ENCODE data around the gene WEE2. TPM values are rescaled to one million over a fixed set of nuclear protein-coding genes. Genes with fewer than 3 reads are reported as not detected.

Gene WEE2
- total and polyA plus RNA-seq, 9 of the 15 experiments (the other 6 are each of a cell fraction or from before 2014, with no cell fraction given) = not detected

DNA sequence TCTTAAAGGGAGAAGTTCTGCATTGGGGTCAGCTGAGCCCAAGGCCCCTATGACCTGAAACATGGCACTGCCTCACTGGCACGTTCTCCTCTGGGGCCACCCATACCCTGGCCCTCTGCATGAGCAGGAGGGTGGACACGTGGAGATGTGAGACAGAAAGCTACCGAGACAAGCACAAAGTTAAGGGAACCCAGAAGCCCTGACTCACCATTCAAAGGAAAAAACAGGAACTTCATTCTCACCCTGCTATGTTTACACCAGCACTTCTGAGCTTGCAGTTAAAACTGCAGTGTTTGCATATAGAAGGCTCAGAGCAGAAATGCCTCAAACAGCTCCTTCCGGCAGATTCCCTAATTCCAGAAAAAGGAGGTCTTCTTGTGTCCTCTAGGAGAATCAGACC, 47.9 kb upstream of the WEE2 start (continued):
- TF ChIP-seq CTCFL (IDR thresholded peaks at IDR 0.05; ENCODE audit: borderline replicate concordance, insufficient read depth, low read depth, low read length, poor library complexity, severe bottlenecking) = no peak
- TF ChIP-seq SMARCB1 (IDR thresholded peaks at IDR 0.05; ENCODE audit: insufficient read length, low read depth) = no peak
- TF ChIP-seq NCOA1 (IDR thresholded peaks at IDR 0.05; ENCODE audit: low read depth) = no peak
- peak; percentile 26; the same call in 1 of the 2 replicates for TF ChIP-seq MAFF (IDR thresholded peaks at IDR 0.05; ENCODE audit: low read length)
- TF ChIP-seq, protein P1, sequence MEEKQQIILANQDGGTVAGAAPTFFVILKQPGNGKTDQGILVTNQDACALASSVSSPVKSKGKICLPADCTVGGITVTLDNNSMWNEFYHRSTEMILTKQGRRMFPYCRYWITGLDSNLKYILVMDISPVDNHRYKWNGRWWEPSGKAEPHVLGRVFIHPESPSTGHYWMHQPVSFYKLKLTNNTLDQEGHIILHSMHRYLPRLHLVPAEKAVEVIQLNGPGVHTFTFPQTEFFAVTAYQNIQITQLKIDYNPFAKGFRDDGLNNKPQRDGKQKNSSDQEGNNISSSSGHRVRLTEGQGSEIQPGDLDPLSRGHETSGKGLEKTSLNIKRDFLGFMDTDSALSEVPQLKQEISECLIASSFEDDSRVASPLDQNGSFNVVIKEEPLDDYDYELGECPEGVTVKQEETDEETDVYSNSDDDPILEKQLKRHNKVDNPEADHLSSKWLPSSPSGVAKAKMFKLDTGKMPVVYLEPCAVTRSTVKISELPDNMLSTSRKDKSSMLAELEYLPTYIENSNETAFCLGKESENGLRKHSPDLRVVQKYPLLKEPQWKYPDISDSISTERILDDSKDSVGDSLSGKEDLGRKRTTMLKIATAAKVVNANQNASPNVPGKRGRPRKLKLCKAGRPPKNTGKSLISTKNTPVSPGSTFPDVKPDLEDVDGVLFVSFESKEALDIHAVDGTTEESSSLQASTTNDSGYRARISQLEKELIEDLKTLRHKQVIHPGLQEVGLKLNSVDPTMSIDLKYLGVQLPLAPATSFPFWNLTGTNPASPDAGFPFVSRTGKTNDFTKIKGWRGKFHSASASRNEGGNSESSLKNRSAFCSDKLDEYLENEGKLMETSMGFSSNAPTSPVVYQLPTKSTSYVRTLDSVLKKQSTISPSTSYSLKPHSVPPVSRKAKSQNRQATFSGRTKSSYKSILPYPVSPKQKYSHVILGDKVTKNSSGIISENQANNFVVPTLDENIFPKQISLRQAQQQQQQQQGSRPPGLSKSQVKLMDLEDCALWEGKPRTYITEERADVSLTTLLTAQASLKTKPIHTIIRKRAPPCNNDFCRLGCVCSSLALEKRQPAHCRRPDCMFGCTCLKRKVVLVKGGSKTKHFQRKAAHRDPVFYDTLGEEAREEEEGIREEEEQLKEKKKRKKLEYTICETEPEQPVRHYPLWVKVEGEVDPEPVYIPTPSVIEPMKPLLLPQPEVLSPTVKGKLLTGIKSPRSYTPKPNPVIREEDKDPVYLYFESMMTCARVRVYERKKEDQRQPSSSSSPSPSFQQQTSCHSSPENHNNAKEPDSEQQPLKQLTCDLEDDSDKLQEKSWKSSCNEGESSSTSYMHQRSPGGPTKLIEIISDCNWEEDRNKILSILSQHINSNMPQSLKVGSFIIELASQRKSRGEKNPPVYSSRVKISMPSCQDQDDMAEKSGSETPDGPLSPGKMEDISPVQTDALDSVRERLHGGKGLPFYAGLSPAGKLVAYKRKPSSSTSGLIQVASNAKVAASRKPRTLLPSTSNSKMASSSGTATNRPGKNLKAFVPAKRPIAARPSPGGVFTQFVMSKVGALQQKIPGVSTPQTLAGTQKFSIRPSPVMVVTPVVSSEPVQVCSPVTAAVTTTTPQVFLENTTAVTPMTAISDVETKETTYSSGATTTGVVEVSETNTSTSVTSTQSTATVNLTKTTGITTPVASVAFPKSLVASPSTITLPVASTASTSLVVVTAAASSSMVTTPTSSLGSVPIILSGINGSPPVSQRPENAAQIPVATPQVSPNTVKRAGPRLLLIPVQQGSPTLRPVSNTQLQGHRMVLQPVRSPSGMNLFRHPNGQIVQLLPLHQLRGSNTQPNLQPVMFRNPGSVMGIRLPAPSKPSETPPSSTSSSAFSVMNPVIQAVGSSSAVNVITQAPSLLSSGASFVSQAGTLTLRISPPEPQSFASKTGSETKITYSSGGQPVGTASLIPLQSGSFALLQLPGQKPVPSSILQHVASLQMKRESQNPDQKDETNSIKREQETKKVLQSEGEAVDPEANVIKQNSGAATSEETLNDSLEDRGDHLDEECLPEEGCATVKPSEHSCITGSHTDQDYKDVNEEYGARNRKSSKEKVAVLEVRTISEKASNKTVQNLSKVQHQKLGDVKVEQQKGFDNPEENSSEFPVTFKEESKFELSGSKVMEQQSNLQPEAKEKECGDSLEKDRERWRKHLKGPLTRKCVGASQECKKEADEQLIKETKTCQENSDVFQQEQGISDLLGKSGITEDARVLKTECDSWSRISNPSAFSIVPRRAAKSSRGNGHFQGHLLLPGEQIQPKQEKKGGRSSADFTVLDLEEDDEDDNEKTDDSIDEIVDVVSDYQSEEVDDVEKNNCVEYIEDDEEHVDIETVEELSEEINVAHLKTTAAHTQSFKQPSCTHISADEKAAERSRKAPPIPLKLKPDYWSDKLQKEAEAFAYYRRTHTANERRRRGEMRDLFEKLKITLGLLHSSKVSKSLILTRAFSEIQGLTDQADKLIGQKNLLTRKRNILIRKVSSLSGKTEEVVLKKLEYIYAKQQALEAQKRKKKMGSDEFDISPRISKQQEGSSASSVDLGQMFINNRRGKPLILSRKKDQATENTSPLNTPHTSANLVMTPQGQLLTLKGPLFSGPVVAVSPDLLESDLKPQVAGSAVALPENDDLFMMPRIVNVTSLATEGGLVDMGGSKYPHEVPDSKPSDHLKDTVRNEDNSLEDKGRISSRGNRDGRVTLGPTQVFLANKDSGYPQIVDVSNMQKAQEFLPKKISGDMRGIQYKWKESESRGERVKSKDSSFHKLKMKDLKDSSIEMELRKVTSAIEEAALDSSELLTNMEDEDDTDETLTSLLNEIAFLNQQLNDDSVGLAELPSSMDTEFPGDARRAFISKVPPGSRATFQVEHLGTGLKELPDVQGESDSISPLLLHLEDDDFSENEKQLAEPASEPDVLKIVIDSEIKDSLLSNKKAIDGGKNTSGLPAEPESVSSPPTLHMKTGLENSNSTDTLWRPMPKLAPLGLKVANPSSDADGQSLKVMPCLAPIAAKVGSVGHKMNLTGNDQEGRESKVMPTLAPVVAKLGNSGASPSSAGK (IDR thresholded peaks at IDR 0.05) = peak; percentile 16; the same call in 1 of the 2 replicates
- TF ChIP-seq SP2 (IDR thresholded peaks at IDR 0.05; ENCODE audit: extremely low read depth, low read depth, low read length, poor library complexity, severe bottlenecking) = no peak
- peak; percentile 63 for TF ChIP-seq C11orf30 (IDR thresholded peaks at IDR 0.05; ENCODE audit: low read depth)
- TF ChIP-seq ZNF316 (IDR thresholded peaks at IDR 0.05) = peak; percentile 56
- no peak for TF ChIP-seq ELF2 (CRISPR knock-in tag; IDR thresholded peaks at IDR 0.05)
- TF ChIP-seq ZNF699 (CRISPR knock-in tag; IDR thresholded peaks at IDR 0.05; ENCODE audit: insufficient replicate concordance) = no peak
- TF ChIP-seq L3MBTL2 (IDR thresholded peaks at IDR 0.05) = peak; percentile 65
- peak; percentile 44; the same call in 1 of the 2 replicates for TF ChIP-seq NFE2 (IDR thresholded peaks at IDR 0.05; ENCODE audit: low read depth)
- TF ChIP-seq ELF4 (CRISPR knock-in tag; IDR thresholded peaks at IDR 0.05) = no peak
- peak; percentile 61; the same call in 1 of the 2 replicates for TF ChIP-seq SPI1 (IDR thresholded peaks at IDR 0.05; ENCODE audit: borderline replicate concordance, low read depth, low read length)

Data from K562 (cell line).